Dedifferentiated amniotic fluid mesenchymal stem cell (primary cell): ENCODE results near the gene RPTOR.

Source experiments
- DNase-seq: peaks from one replicate; pipeline ENCODE4 v3.0.0-alpha.2; 2016; ENCODE audit errors: extremely low spot score

RPTOR gene

DNA sequence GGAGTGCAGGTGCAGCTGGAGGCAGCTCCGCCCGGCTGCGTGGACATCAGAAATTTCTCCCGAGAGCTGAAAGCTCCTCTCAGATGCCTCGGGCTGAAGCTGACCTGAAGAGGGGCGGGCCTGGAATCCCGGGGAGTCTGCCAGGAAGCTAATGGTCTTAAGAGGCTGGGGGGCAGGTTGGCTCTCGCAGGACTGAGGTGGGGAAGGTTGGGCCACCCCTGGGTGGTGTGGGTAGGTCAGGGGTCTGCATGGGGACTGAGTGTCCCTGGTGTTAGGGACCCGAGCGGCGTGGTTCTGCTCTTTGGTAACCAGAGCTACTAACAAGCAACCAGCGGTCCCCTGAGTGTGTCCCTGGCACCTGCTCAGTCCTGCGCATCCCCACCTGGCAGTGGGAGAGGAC, 450.5 kb downstream of the RPTOR start:
- no peak for DNase-seq

DNA sequence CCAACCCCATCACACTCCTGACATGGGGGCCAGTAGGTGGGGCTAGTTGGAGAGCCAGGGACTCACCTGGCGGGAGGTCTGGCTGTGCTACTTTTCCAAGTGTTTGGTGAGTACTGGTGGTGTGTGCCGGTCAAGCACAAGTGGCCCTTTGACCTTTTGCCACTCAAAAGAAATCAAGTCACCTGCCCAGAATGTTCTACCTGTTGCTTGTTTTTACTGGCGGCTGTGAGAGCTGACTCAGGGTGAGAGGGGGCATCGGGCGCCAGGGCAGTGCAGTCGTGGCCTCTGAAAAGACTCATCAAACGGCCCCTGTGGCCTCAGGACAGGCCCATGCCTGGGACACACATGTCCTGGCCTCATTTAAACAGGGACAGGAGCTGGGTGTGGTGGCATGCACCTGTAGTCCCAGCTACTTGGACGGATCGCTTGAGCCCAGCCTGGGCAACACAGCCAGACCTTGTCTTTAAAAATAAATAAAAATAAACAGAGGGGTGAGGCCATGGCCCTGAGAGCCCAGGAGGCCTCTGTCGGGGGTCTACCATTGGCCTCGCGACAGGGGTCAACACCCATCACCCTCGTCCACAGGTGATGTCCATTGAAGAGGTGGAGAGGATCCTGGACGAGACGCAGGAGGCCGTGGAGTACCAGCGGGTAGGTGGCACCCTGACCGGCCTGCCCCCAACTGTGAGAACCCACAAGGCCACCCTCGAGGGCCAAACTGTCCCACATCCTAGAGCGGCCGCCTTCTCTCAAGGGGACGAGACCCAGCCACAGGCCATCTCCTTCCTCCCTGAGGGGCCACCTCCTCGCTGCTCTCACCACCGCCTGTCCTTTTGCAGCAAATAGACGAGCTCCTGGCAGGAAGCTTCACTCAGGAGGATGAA, 452.0 kb downstream of the RPTOR start:
- no peak for DNase-seq

DNA sequence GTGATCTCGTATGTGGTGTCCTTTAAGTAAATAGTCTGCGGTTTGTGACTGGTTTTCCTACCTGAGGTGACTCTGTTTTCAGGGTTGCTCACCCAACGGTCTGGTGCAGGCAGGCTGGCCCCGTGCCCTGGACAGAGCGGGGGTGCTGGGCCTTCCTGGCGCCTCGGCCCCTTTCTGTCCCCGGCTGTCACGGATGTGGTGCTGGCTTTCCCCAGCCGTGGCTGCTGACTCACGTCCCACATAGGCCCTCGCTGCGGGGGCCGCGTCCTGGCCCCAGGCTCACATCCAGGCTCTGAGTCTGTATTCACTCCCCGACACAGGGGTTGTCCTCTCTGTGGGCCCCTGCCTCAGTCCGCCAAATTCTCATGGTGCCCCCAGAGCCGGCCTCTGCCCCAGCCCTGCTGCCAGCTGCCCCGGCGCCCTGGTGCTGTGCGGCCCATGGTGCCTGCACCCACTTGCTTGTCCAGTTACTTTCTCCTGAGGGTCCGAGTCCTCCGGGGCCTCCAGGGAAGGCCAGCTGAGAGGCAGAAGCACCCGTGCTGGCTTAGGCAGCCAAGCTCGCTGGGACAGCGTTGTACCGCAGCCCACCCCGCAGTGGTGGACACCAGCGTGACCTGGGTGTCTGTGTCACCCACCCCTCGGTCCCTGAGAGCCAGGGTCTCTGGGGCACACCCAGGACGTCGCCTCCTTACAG, 452.9 kb downstream of the RPTOR start:
- no peak for DNase-seq

DNA sequence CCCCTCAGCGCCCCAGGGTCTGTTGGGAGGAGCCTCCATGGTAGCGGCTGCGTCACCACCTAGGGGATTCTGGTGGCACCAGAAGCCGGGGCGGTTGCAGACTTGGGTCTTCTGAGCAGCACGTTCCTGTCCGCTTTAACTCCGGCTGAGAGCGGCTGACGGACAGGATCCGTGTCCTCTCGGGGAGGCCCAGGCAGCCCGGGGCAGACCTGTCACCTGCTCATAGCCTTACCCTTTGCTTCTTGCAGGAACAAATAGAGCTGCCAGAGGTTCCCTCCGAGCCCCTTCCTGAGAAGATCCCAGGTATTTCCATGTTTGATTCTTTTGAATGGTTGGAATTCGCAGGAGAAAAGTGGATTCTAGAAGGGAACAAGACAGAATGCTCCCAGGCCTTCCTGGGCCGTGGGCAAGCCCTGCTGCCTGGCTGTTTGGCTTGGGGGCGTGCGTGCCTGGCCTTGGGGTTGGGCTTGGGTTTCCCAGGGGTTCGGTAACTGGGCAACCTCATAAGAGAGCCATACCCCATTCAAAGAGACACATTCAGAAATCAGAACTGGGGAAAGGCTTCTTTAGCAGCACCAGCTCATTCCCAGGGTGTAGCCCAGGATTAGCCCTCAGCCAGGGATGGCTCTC, 453.6 kb downstream of the RPTOR start:
- DNase-seq = no peak

DNA sequence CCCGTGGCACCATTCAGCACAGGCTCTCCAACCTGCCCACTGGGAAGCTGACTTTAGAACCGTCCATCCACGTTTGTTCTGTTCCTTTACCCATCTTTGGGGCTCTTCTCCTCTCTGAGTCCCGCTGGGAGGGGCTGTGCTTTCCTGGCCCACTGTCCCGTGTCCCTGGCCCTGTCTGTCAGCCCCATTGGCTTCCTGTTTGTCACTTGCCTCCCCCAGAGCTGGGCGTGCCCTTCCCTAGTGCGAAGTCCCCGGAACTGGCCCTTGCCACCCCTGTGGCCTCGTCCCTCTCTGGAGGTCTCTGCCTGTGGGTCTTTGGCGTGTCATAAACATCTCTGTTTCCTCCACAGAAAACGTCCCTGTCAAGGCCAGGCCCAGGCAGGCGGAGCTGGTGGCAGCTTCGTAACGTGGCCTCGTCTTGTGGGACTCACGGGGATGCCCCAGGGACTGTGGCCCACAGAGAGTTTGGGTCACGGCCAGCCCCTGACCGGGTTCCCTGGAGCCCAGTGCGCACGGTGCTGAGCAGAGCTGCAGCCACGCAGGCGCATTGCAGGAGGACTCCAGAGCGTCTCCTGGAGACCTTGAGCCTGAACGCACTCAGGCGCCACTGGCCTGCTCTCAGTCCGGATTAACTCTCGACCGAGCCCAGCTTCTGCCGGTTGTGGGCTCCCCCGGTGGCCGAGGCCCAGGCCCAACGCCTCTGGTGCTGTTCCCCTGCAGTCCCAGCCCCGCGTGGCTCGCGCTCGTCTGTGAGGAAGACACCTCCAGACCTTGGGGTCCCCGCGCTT, 454.3 kb downstream of the RPTOR start:
- no peak for DNase-seq

DNA sequence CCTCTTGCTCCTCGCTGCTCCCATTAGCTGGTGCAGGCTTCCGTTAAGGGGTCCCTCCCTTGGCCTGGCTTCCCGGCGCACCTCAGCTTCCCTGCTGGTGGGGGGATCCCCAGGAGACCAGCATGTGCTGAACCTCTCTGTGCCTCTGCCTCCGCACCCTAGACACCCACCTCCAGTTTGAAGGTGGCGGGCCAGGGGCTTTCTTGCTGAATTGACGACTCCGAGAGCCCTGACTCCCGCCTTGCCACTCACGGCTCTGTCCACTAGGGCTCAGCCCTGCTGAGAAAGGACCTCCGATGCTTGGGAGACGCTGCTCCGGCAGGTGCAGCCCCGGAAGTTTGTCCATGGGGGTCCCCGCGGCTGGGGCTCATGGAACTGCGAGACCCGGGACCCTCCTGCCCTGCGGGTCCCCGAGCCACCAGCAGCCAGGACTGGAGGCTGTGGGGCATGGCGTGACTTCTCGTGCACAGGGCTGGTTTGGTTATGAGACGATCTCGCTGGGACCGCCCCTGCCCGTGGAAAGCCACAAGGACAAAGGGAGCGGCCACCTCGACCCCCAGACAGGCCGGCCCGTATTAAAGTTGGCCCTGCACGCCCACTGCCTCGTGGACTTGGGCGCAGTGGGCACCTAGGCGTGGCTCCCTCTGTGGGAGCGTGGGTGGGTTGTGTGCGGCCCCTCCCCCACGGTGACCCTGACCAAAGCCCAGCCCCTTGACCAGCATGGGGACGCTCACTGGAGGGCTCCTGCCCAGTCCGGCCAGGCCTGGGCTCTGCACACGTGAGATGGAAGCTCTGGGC, 455.1 kb downstream of the RPTOR start:
- DNase-seq = no peak

DNA sequence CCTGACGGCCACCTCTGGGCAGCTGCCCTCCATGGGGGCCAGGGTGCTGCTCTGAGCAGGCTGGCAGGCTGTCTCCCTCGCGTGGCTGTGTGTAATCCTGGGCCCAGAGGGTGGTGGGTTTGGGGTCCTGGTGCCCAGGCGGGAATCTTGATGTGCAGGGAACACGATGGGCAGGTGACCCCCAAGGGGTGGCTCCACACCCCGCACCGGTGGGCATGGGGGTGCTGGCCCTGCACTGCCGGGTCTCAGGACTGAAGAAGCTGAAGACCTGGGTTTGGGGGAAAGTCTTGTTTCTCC, 455.6 kb downstream of the RPTOR start:
- DNase-seq = no peak

DNA sequence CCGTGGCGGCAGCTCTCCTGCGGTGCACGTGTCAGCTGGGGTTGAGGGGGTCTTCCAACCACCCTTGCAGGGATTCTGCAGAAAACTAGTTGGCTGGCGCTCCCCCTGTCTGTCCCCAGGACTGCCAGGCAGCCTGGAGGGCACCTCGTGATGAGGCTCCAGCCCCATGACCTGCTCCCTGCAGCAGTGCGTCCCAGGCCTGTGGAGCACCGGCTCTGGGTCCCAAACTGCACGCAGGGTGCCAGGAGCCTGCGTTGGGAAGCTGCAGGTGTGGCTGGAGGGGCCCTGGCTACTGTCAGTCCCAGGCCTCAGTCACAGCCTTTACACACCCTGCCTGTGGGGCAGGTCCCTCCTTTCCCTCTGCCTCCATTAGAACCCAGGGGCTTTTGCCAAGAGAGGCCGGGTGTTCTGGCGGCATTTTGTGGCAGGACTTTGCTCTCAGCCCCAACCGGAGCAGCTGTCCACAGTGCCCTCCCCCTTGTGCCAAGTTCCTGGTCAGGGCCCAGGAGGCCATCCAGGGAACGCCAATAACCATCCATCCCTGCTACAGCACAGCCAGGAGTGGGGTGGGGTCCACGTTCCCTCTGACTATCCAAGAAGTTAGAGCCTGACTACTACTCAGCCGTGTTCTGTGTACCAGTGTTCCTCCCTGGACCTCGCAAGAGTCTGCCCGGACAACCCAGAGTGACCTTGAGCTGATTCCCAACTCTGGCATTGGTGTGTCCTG, 456.2 kb downstream of the RPTOR start:
- DNase-seq = no peak

DNA sequence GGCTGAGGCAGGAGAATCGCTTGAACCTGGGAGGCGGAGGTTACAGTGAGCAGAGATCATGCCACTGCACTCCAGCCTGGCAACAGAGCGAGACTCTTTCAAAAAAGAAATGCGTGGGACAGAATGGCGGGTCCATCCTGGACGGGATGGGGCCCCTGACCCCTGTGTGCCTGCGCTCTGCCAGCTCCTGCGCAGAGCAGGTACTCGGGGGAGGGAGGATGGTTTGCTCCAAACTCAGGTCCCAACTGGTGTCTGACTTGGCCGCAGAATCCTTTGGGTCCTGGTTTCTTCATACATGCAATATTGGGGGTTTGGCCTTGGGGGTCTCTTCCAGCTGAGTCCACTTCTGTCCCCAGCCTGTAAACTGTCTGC, 457.4 kb downstream of the RPTOR start:
- no peak for DNase-seq

DNA sequence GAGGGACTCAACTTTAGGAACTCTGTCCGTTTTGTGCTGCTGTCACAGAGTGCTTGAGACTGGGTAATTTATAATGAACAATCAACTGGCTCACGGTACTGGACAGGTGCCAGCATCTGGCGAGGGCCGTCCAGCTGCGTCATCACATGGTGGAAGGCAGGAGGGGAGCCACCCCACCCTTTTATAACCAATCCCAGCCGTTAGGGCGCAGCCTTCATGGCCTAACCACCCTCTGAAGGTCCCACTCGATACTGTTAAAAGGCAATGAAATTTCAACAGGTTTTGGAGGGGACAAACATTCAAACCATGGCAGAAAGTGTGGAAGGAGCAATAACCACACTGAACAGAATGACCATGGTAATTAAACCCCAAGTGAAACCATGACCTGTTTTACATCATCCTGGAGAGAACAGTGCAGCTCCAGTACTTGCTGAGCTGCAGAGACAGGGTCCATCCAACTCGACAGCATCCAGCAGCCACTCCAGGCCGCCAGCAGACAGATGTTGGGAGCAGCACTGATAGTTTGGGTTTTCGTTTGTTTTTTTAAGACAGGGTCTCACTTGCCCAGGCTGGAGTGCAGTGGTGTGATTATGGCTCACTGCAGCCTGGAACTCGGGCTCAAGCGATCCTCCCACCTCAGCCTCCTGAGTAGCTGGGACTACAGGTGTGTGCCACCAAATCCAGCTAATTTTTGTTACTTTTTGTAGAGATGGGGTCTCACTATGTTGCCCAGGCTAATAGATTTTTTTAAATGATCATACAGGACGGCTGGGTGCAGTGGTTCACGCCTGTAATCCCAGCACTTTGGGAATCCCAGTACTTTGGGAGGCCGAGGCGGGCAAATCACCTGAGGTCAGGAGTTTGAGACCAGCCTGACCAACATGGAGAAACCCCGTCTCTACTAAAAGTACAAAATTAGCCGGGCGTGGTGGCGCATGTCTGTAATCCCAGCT, 458.0 kb downstream of the RPTOR start:
- DNase-seq = no peak

DNA sequence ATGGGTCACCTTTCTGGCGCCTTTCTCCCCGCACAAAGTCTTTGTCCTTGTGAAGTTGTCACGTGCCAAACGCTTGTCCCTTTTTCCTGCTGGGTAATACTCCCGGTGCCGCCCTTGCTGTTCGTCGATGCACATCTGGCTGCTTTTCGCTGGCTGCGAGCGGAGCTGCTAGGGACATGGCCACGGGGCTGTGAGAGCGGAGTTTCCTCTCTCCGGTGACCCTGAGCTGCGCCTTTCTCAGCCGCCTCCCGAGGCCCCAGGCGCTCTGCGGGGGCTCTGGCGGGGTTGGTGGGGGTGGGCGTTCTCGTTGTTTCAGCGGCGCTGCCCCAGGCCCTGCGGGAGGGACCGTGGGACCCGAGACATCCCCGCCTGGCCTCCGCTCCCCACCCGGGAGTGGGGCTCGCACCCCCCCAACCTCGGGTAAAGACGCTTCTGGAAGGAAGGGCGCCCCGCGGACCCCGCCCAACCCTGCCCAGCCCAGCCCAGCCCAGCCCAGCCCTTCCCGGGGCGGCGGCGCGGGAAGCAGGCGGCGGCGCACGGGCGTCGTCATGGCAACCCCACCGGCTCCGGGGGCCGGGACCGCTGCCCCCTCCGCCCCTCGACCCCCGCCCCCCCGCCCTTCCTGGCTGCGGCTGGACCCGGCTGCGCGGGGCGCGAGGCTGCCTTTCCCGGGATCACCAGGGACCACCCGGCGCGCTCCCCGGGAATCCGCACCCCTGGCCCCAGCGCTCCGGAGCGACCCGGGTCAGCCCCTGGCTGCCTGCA, 459.3 kb downstream of the RPTOR start:
- DNase-seq = no peak

DNA sequence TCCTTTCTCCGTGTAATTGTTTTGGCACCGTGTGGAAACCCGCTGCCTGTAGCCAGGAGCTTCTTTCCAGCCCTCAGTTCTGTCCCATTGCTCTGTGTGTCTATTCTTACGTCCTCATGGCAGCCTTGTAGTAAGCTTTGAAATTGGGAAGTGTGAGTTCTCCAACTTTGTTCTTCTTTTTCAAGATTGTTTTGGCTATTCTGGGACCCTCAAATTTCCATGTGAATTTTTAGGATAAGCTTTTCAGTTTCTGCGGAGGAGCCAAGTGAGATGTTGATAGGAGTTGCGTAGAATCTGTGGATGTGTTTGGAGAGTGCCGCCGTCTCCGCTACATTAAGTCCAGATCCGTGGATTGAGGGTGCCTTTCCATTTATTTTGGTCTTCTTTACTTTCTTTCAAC, 462.3 kb downstream of the RPTOR start:
- no peak for DNase-seq

DNA sequence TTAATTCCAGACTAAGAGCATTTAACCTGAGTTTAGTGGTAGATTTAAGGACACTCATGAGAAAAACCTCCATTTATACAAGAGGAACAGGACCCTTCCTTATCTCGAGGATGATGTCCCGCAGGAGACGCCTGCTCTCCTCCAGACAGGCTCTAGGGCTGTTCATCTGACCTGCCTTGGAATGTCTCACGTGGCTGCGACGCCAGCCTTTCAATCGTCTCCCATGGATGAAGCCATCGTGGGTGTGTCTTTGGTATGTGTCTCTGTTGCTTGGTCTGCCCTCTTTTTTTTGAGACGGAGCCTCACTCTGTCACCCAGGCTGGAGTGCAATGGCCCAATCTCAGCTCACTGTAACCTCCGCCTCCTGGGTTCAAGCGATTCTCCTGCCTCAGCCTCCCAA, 463.5 kb downstream of the RPTOR start:
- no peak for DNase-seq

DNA sequence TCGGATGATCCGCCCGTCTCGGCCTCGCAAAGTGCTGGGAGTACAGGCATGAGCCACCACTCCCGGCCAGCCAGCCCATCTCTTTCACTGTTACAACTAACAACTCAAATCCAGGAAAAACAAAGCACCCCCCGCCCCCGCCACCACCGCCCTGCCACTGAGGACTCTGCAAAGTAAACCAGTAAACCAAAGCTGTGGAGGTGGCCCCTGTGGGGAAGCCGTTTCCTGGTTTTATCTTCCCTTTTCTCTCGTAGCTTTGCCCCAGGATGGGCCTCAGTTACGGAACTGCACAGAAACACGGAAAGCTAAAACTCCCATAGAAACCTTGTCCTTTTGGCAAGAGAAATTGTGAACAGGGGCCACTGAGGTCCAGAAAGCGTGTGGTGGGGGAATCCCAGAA, 464.5 kb downstream of the RPTOR start:
- DNase-seq = no peak

DNA sequence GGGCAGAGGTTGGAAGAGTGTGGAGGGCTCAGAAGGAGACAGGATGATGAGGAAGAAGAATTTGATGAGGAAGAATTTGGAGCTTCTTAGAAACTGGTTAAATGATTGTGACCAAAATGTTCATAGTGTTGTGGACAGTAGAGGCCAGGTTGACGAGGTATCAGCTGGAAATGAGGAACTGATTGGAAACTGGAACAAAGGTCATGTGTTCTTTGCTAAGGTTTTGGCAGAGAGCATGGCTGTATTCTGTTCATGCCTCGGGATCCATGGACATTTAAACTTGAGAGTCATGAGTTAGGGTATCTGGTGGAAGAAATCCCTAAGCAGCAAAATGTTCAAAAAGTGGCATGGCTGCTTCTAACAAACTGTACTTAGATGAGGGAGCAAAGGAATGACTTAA, 466.3 kb downstream of the RPTOR start:
- DNase-seq = no peak

DNA sequence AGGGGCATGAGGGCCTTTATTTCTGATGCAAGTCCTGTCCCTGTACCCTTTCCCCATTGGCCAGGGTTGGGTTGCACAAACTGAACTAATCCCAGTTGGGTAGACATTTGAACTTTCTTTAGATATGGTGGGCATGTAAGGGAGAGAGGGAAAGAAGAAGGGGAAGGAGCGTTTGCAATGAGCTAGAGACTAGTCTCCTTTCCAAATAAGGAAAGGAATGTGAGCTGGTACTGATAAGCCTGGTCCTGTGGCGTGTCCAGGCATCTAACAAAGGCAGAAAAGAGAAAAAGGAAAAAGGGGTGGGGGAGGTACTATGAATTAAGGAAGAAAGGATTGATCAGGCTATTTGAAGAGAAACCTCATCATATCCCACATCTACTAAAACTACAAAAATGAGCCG, 467.3 kb downstream of the RPTOR start:
- no peak for DNase-seq

DNA sequence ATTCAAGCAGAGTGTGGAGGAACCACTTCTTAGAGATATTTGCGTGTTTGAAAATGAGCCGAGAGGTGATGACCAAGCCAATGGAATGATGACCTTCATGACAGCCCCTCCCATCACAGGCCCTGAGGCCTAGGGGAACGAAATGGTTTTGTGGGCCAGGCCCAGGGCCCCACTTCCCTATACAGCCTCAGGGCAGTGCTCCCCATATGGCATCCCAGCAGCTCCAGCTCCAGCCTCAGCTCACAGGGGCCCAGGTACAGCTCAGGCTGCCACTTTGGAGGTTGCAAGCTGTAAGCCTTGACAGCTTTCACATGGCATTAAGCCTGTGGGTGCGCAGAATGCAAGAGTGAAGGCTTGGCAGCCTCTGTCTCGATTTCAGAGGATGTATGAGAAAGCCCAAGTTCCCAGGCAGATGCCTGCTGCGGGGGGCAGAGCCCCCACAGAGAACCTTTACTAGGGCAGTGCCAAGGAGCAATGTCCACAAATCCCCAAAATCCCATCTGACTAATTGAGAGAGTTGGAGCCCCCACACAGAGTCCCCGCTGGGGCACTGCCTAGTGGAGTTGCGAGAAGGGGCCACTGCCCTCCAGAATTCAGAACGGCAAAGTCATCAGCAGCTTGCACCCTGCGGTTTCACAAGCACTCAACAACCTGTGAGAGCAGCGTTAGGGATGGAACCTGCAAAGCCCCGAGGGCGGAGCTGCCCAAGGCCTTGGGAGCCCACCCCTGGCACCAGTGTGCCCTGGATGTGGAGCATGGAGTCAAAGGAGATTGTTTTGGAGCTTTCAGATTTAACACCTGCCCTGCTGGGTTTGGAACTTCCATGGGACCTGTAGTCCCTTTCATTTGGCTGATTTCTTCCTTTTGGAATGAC, 468.2 kb downstream of the RPTOR start:
- no peak for DNase-seq

DNA sequence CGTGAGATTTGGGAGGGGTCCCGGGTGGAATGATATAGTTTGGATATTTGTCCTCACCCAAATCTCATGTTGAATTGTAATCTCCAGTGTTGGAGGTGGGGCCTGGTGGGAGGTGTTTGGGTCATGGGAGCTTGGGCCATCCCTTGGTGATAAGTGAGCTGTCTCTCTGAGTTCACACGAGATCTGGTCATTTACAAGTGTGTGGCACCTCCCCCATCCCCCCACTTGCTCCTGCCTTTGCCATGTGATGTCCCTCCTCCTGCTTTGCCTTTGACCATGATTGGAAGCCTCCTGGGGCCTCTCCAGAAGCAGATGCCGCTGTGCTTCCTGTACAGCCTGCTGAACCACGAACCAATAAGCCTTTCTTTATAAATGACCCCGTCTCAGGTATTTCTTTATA, 469.0 kb downstream of the RPTOR start:
- no peak for DNase-seq
